ENCODE data around the gene RSU1. TPM values are rescaled to one million over a fixed set of nuclear protein-coding genes. Genes with fewer than 3 reads are reported as not detected.

The RSU1 gene
- total and polyA plus RNA-seq, 2 of the 13 experiments (the other 11 are each of a cell fraction or from before 2014, with no cell fraction given): 32.3 to 35.1 TPM

DNA sequence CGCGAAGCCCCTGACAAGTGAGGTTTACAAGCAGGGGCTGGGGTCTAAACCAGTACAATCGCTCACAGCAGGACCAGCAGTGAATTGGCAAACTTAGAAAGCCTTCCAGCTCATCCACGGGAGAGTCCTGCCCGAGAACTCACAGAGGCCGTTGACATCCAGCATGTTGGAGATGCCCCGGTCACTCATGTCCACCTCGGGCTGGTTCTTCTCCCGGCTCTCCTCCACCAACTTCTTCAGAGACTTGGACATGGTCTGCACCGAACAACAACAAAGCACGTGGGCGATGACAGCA is 447 bp downstream of the RSU1 start (continued):
- TF ChIP-seq, protein P1, sequence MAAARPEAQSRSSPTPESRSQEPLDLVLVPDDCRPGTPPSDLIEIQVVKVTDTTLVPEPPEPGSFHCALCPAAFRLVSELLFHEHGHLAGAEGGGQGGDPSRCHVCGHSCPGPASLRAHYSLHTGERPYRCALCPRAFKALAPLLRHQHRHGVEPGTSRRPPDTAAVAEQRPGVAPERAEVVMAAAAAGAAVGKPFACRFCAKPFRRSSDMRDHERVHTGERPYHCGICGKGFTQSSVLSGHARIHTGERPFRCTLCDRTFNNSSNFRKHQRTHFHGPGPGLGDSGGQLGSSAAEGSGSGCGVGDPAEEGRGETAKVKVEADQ (CRISPR knock-in tag; IDR thresholded peaks at IDR 0.05; ENCODE audit: borderline replicate concordance): no peak
- TF ChIP-seq HOXD1 (CRISPR knock-in tag; IDR thresholded peaks at IDR 0.05) (no peak), ZNF792 (CRISPR knock-in tag; IDR thresholded peaks at IDR 0.05) (no peak), FOSL2 (CRISPR knock-in tag; IDR thresholded peaks at IDR 0.05) (no peak), ZNF431 (CRISPR knock-in tag; IDR thresholded peaks at IDR 0.05; ENCODE audit: borderline replicate concordance, low read depth) (no peak), ZNF44 (CRISPR knock-in tag; IDR thresholded peaks at IDR 0.05) (no peak), ZNF558 (CRISPR knock-in tag; IDR thresholded peaks at IDR 0.05; ENCODE audit: borderline replicate concordance) (no peak), DNMT3B (CRISPR knock-in tag; conservative IDR thresholded peaks at IDR 0.05) (no peak), NFE2L2 (IDR thresholded peaks at IDR 0.05; ENCODE audit: low read length) (no peak), HNRNPLL (IDR thresholded peaks at IDR 0.05; ENCODE audit: low read depth, low read length, poor library complexity, severe bottlenecking) (no peak), SIN3B (IDR thresholded peaks at IDR 0.05; ENCODE audit: low read length) (no peak), TOE1 (CRISPR knock-in tag; IDR thresholded peaks at IDR 0.05) (no peak), ZFP90 (CRISPR knock-in tag; IDR thresholded peaks at IDR 0.05; ENCODE audit: borderline replicate concordance) (0 out of 2 replicates have a peak, but pooled peaks have one; percentile 3), NFIC (IDR thresholded peaks at IDR 0.05; ENCODE audit: low read length) (no peak), ZNF441 (CRISPR knock-in tag; IDR thresholded peaks at IDR 0.05; ENCODE audit: borderline replicate concordance) (no peak), RFXAP (CRISPR knock-in tag; IDR thresholded peaks at IDR 0.05; ENCODE audit: borderline replicate concordance) (no peak), CENPT (CRISPR knock-in tag; IDR thresholded peaks at IDR 0.05; ENCODE audit: low read depth) (no peak), IKZF4 (CRISPR knock-in tag; IDR thresholded peaks at IDR 0.05; ENCODE audit: borderline replicate concordance, low read depth, not compliant biosample characterization) (peak; percentile 43), ZC3H13 (CRISPR knock-in tag; IDR thresholded peaks at IDR 0.05) (no peak)
- TF ChIP-seq, protein P2, sequence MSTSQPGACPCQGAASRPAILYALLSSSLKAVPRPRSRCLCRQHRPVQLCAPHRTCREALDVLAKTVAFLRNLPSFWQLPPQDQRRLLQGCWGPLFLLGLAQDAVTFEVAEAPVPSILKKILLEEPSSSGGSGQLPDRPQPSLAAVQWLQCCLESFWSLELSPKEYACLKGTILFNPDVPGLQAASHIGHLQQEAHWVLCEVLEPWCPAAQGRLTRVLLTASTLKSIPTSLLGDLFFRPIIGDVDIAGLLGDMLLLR (CRISPR knock-in tag; IDR thresholded peaks at IDR 0.05): no peak
- TF ChIP-seq, protein P3, sequence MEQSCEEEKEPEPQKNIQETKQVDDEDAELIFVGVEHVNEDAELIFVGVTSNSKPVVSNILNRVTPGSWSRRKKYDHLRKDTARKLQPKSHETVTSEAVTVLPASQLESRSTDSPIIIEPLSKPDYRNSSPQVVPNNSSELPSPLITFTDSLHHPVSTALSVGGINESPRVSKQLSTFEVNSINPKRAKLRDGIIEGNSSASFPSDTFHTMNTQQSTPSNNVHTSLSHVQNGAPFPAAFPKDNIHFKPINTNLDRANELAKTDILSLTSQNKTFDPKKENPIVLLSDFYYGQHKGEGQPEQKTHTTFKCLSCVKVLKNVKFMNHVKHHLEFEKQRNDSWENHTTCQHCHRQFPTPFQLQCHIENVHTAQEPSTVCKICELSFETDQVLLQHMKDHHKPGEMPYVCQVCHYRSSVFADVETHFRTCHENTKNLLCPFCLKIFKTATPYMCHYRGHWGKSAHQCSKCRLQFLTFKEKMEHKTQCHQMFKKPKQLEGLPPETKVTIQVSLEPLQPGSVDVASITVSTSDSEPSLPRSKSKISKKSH (CRISPR knock-in tag; IDR thresholded peaks at IDR 0.05; ENCODE audit: borderline replicate concordance): no peak
- TF ChIP-seq, protein P4, sequence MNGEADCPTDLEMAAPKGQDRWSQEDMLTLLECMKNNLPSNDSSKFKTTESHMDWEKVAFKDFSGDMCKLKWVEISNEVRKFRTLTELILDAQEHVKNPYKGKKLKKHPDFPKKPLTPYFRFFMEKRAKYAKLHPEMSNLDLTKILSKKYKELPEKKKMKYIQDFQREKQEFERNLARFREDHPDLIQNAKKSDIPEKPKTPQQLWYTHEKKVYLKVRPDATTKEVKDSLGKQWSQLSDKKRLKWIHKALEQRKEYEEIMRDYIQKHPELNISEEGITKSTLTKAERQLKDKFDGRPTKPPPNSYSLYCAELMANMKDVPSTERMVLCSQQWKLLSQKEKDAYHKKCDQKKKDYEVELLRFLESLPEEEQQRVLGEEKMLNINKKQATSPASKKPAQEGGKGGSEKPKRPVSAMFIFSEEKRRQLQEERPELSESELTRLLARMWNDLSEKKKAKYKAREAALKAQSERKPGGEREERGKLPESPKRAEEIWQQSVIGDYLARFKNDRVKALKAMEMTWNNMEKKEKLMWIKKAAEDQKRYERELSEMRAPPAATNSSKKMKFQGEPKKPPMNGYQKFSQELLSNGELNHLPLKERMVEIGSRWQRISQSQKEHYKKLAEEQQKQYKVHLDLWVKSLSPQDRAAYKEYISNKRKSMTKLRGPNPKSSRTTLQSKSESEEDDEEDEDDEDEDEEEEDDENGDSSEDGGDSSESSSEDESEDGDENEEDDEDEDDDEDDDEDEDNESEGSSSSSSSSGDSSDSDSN (CRISPR knock-in tag; IDR thresholded peaks at IDR 0.05): no peak
- TF ChIP-seq, protein P5, sequence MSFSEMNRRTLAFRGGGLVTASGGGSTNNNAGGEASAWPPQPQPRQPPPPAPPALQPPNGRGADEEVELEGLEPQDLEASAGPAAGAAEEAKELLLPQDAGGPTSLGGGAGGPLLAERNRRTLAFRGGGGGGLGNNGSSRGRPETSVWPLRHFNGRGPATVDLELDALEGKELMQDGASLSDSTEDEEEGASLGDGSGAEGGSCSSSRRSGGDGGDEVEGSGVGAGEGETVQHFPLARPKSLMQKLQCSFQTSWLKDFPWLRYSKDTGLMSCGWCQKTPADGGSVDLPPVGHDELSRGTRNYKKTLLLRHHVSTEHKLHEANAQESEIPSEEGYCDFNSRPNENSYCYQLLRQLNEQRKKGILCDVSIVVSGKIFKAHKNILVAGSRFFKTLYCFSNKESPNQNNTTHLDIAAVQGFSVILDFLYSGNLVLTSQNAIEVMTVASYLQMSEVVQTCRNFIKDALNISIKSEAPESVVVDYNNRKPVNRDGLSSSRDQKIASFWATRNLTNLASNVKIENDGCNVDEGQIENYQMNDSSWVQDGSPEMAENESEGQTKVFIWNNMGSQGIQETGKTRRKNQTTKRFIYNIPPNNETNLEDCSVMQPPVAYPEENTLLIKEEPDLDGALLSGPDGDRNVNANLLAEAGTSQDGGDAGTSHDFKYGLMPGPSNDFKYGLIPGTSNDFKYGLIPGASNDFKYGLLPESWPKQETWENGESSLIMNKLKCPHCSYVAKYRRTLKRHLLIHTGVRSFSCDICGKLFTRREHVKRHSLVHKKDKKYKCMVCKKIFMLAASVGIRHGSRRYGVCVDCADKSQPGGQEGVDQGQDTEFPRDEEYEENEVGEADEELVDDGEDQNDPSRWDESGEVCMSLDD (CRISPR knock-in tag; IDR thresholded peaks at IDR 0.05; ENCODE audit: borderline replicate concordance): no peak

Measured in HepG2 (cell line).